ENCODE measurements around the gene CCDC17. TPM values are rescaled to one million over a fixed set of nuclear protein-coding genes. Genes with fewer than 3 reads are reported as not detected.

CCDC17 gene
- polyA plus RNA-seq, 3 donors, result 4.4 TPM; not detected in 2

GRCh38 chr1:45654540-45655280 is 30.9 kb upstream of the CCDC17 start:
- H3K27ac Mint-ChIP-seq, result peak overlapping the region in 1 of 7 donors; percentile 78
- H3K4me3 Mint-ChIP-seq, result no peak overlapping the region

More at GRCh38 chr1:45654540-45655280, 30.9 kb upstream of the CCDC17 start:
- Histone ChIP-seq H3K27me3 (ENCODE audit: control insufficient read depth in 2 of 2, insufficient read depth in 2 of 2, low read length in 2 of 2) (no peaks in the 10 kb centered on the region), H3K9ac (ENCODE audit: insufficient read depth, low read length, poor library complexity, severe bottlenecking) (no peak overlapping the region), H2AFZ (ENCODE audit: insufficient read depth, low read depth, low read length, poor library complexity, severe bottlenecking) (no peak overlapping the region), H3K4me2 (replicated peaks; ENCODE audit: extremely low read depth, low read length, poor library complexity, severe bottlenecking) (no peak overlapping the region), H3K4me1 (ENCODE audit: control insufficient read depth in 1 of 2, insufficient read depth in 2 of 2, low read length in 2 of 2) (no peaks in the 10 kb centered on the region), H4K20me1 (ENCODE audit: insufficient read depth, low read length) (peaks cover 93% of the 10 kb centered on the region), H3K9me3 (replicated peaks in 1 of 2; ENCODE audit: control insufficient read depth in 1 of 2, insufficient read depth in 1 of 2, low read length in 2 of 2) (no peaks in the 10 kb centered on the region), H3K27ac (ENCODE audit: low read depth in 1 of 2, low read length in 2 of 2) (peak overlapping the region in 1 of 2 donors; percentile 6), H3K4me3 (replicated peaks in 1 of 3; ENCODE audit: low read depth in 2 of 3, low read length in 3 of 3) (no peak overlapping the region), H3K36me3 (replicated peaks in 1 of 2; ENCODE audit: control insufficient read depth in 1 of 2, insufficient read depth in 2 of 2, low read length in 2 of 2) (peaks cover 97 to 99% of the 10 kb centered on the region in 2 donors), H3K79me2 (ENCODE audit: insufficient read depth, low read length) (peaks cover 66% of the 10 kb centered on the region)
- Mint-ChIP-seq H3K4me1 (no peaks in the 10 kb centered on the region), H3K27me3 (ENCODE audit: low read depth in 3 of 3) (no peaks in the 10 kb centered on the region), H3K9me3 (no peaks in the 10 kb centered on the region), H3K36me3 (peaks cover 80 to 92% of the 10 kb centered on the region in 2 donors)
- TF ChIP-seq CTCF (IDR thresholded peaks at IDR 0.05), result no peak
- no peak for DNase-seq
- intact Hi-C loops (cut with micrococcal nuclease), result no loop called here
- 100% methylated on average over 6 of the region's 12 CpGs for whole genome bisulfite sequencing (ENCODE audit: insufficient coverage)

All from CD14-positive monocyte (primary cell).